Stimulated activated CD4-positive, alpha-beta T cell treated with anti-CD3 and anti-CD28 coated beads, Interleukin-15, amount 100 ng/mL, for 1 hour (primary cell): ENCODE results near the gene OR2J3.
"Not testable (repeated sequence)": the region's sequence is repeated elsewhere in the genome, so short reads cannot be mapped to it uniquely, and the experiment has no call there.

Experiments
- DNase-seq, 2 donors: peaks; one replicate each; pipeline ENCODE4 v3.0.0-alpha.2; 2020; ENCODE audit warnings: low read depth in 1 of 2, low spot score in 1 of 2

Gene OR2J3

DNA sequence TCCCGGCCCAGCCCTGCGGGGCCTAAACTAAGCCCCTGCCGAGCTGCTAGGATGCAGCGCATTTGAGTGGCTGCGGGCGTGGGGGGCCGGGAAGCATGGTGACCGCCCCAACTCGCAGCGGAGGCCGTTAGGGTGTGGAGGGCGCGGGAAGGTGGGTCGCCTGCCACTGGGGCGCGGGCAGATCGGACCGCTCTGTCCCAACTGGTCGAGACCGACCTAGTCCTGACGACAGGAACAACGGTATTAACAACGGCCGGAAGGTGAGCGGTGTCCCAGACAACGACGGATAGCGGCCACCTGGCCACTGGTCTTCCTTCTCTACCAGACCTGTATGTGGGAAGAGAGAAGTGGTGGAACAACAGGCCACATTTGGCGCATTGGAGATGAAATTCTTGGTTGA, 52.1 kb downstream of the OR2J3 start:
- not testable (repeated sequence) for DNase-seq
